Stomach (tissue), 9 donors: ENCODE data around the gene PSMB7. TPM values are rescaled to one million over a fixed set of nuclear protein-coding genes. Genes with fewer than 3 reads are reported as not detected.

ENCODE experiments used
- DNase-seq, 2 donors: peaks; one replicate each; pipeline versions ENCODE4 v3.0.0 to v3.0.0-alpha.2; 2013 to 2019
- H3K27ac ChIP-seq, 5 donors: fragments of 200-600 bp in 4 of 5; sonication (generic) in 4 of 5; one replicate each; pipeline ENCODE4 v1.5.1; 2013 to 2019; ENCODE audit warnings: mild to moderate bottlenecking in 1 of 5, moderate library complexity in 1 of 5
- H3K27me3 ChIP-seq, 3 donors: fragments of 200-600 bp; sonication (generic); one replicate each; pipeline ENCODE4 v1.5.1; 2017 to 2019; ENCODE audit warnings: mixed run types in 1 of 3
- H3K36me3 ChIP-seq, 4 donors: fragments of 200-600 bp; sonication (generic); 1 replicate in 3 of 4; 2 replicates in 1 of 4; pipeline ENCODE4 v1.5.1; 2016 to 2019
- H3K4me1 ChIP-seq, 4 donors: fragments of 200-600 bp; sonication (generic); one replicate each; pipeline ENCODE4 v1.5.1; 2016 to 2019
- H3K4me3 ChIP-seq, 4 donors: fragments of 200-600 bp; sonication (generic) in 3 of 4; one replicate each; pipeline ENCODE4 v1.5.1; 2016 to 2019; ENCODE audit warnings: mild to moderate bottlenecking in 1 of 4
- H3K9me3 ChIP-seq, 4 donors: fragments of 200-600 bp; sonication (generic); one replicate each; pipeline ENCODE4 v1.5.1; 2016 to 2019
- EP300 ChIP-seq: sonication (generic); formaldehyde crosslinking; IDR thresholded peaks from one replicate; pipeline ENCODE4 v1.6.1; 2017; ENCODE audit warnings: antibody characterized with exemption
- POLR2A ChIP-seq, 4 donors: fragments of 450-650 bp; IDR thresholded peaks; one replicate each; pipeline ENCODE4 v1.6.1; 2016; ENCODE audit warnings: antibody characterized with exemption in 4 of 4, control low read depth in 2 of 4, mild to moderate bottlenecking in 1 of 4, moderate library complexity in 1 of 4
- POLR2AphosphoS5 ChIP-seq, 3 donors: sonication (generic); formaldehyde crosslinking; IDR thresholded peaks; one replicate each; pipeline ENCODE4 v1.6.1; 2016; ENCODE audit warnings: antibody characterized with exemption in 3 of 3
- WGBS, 5 donors: extraction: QIAGEN DNeasy Blood & Tissue Kit in 3 of 5; methylation state at CpG; one replicate each; pipeline versions ENCODE4 v1.1.5 to v1.1.7; 2013 to 2018; 5-methylcytosine and 5-hydroxymethylcytosine counted together
- intact Hi-C: fragments of 100-400 bp; cut with DNase I; formaldehyde crosslinking; loops from one replicate; pipeline ENCODE4 v1.15.1; 2023; ENCODE audit warnings: low total_unique reads
- polyA plus RNA-seq, 3 donors: library from polyadenylated mRNA; stranded (reverse); fragments of 200-250 nt; gene quantifications; one replicate each; pipeline ENCODE4 v1.2.3, GENCODE V29; 2013
- total RNA-seq, 5 donors: library from RNA; depleted of rRNA; stranded (reverse); fragments of >200 nt; gene quantifications; one replicate each; pipeline versions ENCODE4 v1.1.0 to v1.2.3, GENCODE V29; 2014 to 2016
- TF ChIP-seq, protein P1 (sequence below), 7 experiments: fragments of 450-650 bp in 4 of 7; fragments of 200-600 bp in 3 of 7; sonication (generic) in 3 of 7; IDR thresholded peaks; one replicate each; pipeline ENCODE4 v1.5.1; 2016 to 2019; ENCODE audit warnings: antibody characterized with exemption in 7 of 7, control low read depth in 2 of 7, mild to moderate bottlenecking in 1 of 7
- donor health status: healthy with polysubstance abuse.
- donor health status: Bipolar disorder and iron deficiency.
- donor health status: healthy.

PSMB7 gene
- total and polyA plus RNA-seq, 8 donors, result 4.9 to 213 (median 118) TPM

DNA sequence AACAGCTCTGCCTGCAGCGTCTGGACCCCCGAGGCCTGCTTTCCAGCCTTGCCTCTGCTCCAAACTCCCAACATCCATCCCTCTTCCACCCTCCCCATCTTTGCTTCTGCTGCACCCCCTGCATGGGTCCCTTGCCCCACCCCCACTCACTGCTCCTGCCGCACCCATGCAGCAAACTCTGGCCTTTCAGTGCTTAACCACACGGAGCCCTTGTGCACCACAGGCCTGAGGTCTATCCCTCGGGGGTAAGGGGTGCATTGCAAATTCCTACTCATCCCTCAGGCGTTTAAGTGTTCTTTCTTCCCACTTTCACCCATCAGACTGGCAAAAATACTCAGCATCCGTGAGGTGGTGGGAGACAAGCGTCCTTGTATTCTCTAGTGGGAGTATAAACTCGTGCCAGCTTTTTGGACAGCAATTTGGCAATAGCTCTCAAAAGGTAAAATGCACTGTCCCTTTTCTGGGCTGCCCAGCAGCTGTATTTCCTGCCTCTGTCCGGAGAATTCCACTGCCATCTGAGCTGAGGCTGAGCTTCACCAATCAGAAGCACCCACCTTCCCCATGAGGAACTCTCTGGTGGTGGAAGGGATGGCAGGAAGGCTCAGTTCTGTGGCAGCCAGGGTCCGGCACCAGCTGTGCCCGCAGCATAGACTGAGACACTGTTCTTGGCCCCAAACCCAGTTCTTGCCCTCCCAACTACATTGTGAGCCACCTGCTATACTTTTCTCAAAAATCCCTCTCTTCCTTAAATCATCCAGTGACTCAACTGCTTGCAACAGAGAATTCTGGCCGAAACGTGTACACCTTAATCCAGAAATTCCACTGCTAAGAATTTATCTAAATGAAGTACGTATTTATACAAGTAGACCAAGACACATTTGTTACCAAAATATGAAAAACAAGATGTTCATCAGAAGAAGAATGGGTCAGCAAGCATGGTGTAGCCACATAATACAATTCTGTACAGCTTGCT lies 15.0 kb downstream of the PSMB7 start:
- TF ChIP-seq POLR2A (IDR thresholded peaks at IDR 0.05) (no peak), POLR2AphosphoS5 (IDR thresholded peaks at IDR 0.05) (no peak), EP300 (no peak)
- TF ChIP-seq, protein P1, sequence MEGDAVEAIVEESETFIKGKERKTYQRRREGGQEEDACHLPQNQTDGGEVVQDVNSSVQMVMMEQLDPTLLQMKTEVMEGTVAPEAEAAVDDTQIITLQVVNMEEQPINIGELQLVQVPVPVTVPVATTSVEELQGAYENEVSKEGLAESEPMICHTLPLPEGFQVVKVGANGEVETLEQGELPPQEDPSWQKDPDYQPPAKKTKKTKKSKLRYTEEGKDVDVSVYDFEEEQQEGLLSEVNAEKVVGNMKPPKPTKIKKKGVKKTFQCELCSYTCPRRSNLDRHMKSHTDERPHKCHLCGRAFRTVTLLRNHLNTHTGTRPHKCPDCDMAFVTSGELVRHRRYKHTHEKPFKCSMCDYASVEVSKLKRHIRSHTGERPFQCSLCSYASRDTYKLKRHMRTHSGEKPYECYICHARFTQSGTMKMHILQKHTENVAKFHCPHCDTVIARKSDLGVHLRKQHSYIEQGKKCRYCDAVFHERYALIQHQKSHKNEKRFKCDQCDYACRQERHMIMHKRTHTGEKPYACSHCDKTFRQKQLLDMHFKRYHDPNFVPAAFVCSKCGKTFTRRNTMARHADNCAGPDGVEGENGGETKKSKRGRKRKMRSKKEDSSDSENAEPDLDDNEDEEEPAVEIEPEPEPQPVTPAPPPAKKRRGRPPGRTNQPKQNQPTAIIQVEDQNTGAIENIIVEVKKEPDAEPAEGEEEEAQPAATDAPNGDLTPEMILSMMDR (IDR thresholded peaks at IDR 0.05), result no peak
- peak overlapping the region in 3 of 5 donors; percentile 30 to 40 (median 33) for H3K27ac ChIP-seq
- 60 to 68% (median 64%) methylated on average over 15 of the region's 15 CpGs for WGBS, 5 donors
- no peak for DNase-seq
- H3K4me1 ChIP-seq, result peaks cover 0 to 34% (median 12%) of the 10 kb centered on the region in 4 donors
- H3K4me3 ChIP-seq, result no peak overlapping the region
- intact Hi-C loops, result no loop called here
- no peaks in the 10 kb centered on the region for H3K9me3 ChIP-seq
- no peaks in the 10 kb centered on the region for H3K27me3 ChIP-seq
- peaks cover 34 to 79% (median 69%) of the 10 kb centered on the region in 4 donors for H3K36me3 ChIP-seq

DNA sequence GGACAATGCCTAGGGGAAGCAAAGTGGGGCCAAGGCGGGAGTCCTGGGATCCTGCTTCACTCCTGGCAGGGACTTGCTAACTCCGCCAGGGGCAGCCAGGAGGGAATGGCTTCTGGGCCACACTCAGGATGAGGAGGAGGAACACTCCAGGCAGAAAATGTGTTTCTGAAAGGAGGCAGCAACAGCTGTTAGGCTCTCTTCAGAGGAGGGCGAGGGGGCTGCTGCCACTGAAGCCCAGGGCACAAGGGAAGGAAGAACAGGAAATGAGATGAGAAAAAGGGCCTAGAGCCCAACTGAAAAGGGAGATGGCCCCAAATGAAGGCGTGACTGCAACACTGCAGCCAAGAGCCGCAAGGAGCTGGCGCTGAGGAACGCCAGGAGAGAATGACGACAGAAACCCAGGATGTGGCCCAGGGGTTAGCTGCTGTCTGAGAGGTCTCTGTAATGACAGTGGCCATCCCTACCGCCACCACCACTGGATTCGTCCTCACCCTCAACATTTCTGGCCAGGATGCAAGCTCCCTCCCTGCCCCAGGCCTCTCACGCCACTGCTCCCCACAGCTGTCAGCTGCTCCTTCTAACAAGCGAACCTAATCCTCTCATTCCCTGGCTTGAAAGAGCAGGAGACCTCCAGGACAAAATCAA lies 15.8 kb downstream of the PSMB7 start:
- 57 to 84% (median 74%) methylated on average over 12 of the region's 12 CpGs for WGBS, 5 donors
- intact Hi-C loops, result no loop called here
- Histone ChIP-seq H3K27me3 (no peaks in the 10 kb centered on the region), H3K36me3 (peaks cover 31 to 75% (median 61%) of the 10 kb centered on the region in 4 donors), H3K27ac (peak overlapping the region in 4 of 5 donors; percentile 24 to 40 (median 32)), H3K4me1 (peaks cover 0 to 34% (median 12%) of the 10 kb centered on the region in 4 donors), H3K9me3 (no peaks in the 10 kb centered on the region), H3K4me3 (no peak overlapping the region)
- peak in 1 of 2 donors; percentile 59 for DNase-seq
- no peak for TF ChIP-seq POLR2A (IDR thresholded peaks at IDR 0.05)

DNA sequence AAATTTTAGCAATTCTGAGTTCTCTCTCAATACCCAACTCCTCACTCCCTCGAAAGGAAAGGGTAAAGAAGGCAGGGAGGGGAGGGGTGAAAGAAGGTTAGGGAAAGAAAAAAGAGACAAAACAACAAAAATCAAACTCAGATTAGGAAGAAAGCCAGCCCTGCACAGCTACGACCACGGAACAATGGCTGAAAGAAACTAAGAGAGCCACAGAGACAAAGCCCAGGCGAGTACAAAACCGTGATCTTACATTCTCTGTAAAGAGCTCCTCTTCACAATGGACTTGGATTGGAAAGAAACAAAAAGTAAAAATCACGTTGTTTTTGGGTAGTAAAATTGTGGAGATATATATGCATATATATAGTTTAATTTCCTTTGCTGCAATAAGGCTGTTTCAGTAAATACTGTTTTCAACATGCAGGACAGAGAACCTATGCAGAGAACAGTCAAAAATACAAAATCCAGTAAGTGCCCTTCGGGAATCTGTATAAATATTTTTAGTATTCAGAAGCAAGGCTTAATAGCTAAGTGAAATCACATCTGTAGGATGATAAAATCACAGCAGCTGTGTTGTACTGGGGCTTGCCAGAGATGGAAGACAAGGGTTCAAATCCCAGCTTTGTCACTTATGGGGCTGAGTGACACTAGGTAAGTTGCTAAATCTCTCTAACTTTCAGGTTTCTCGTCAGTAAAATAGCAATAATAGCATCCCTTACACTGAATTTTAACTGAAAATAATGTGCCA lies 16.9 kb downstream of the PSMB7 start:
- 74 to 87% (median 83%) methylated on average over 8 of the region's 8 CpGs for whole genome bisulfite sequencing, 5 donors
- H3K36me3 ChIP-seq, result peaks cover 21 to 72% (median 57%) of the 10 kb centered on the region in 4 donors
- H3K4me1 ChIP-seq, result peaks cover 0 to 42% (median 16%) of the 10 kb centered on the region in 4 donors
- TF ChIP-seq POLR2A (IDR thresholded peaks at IDR 0.05) (no peak), POLR2AphosphoS5 (IDR thresholded peaks at IDR 0.05) (no peak), EP300 (no peak)
- TF ChIP-seq, protein P1 (IDR thresholded peaks at IDR 0.05), result no peak
- no peaks in the 10 kb centered on the region for H3K9me3 ChIP-seq
- no peak overlapping the region for H3K27ac ChIP-seq
- DNase-seq, result no peak
- no peaks in the 10 kb centered on the region for H3K27me3 ChIP-seq
- H3K4me3 ChIP-seq, result no peak overlapping the region
- intact Hi-C loops, result no loop called here

DNA sequence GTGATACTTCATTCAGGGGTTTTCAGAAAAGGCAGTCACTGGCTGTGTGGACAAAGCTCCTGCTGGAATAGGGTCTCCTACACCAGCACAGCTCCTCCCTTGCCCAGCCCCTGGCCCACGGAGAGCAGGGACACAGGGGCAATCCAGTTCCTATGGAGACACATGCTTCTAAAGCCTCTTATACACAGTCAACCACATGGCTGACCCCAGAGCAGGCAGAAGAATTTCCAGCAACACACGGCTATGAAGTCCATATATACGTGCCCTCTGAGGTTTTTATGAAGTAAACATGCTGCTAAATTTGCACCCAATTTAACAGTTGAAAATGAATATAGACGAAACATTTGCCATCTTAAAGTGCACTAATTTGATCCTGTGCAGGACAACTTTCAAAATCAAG lies 19.4 kb downstream of the PSMB7 start:
- no peak for TF ChIP-seq EP300
- TF ChIP-seq, protein P1 (IDR thresholded peaks at IDR 0.05), result no peak
- TF ChIP-seq POLR2AphosphoS5 (IDR thresholded peaks at IDR 0.05), result no peak
- TF ChIP-seq POLR2A (IDR thresholded peaks at IDR 0.05), result no peak
- DNase-seq, result no peak
- peaks cover 11 to 47% (median 36%) of the 10 kb centered on the region in 4 donors for H3K36me3 ChIP-seq
- H3K9me3 ChIP-seq, result no peaks in the 10 kb centered on the region
- no peak overlapping the region for H3K27ac ChIP-seq
- intact Hi-C loops, result no loop called here
- H3K4me1 ChIP-seq, result peaks cover 18 to 67% (median 39%) of the 10 kb centered on the region in 4 donors
- H3K4me3 ChIP-seq, result no peak overlapping the region
- 82 to 91% (median 85%) methylated on average over 4 of the region's 4 CpGs for WGBS, 5 donors
- H3K27me3 ChIP-seq, result no peaks in the 10 kb centered on the region
